HCEC 1CT (cell line): Measurements from ENCODE around the gene HS6ST1.
"Not testable (repeated sequence)": the region's sequence is repeated elsewhere in the genome, so short reads cannot be mapped to it uniquely, and the experiment has no call there.

Experiments
- DNase-seq: peaks from one replicate; pipeline ENCODE4 v3.0.0-alpha.2; 2017

Gene HS6ST1

GRCh38 chr2:128280158-128280871, 38.4 kb downstream of the HS6ST1 start:
- DNase-seq: no peak

GRCh38 chr2:128279786-128280157, 38.9 kb downstream of the HS6ST1 start:
- DNase-seq: no peak

- DNase-seq: no peak
Observed at GRCh38 chr2:128279009-128279408, 39.7 kb downstream of the HS6ST1 start.

- no peak for DNase-seq
Observed at GRCh38 chr2:128277961-128278681, 40.5 kb downstream of the HS6ST1 start.

- DNase-seq: no peak
Observed at GRCh38 chr2:128276878-128277675, 41.6 kb downstream of the HS6ST1 start.

- no peak for DNase-seq
Observed at GRCh38 chr2:128275498-128276045, 43.1 kb downstream of the HS6ST1 start.

GRCh38 chr2:128274218-128274617, 44.5 kb downstream of the HS6ST1 start:
- DNase-seq: no peak

- no peak for DNase-seq
Observed at GRCh38 chr2:128273469-128274081, 45.1 kb downstream of the HS6ST1 start.

- DNase-seq: no peak
Observed at GRCh38 chr2:128272601-128273468, 45.8 kb downstream of the HS6ST1 start.

GRCh38 chr2:128271911-128272600, 46.6 kb downstream of the HS6ST1 start:
- no peak for DNase-seq

- DNase-seq: no peak
Observed at GRCh38 chr2:128271597-128271910, 47.1 kb downstream of the HS6ST1 start.

- no peak for DNase-seq
Observed at GRCh38 chr2:128270672-128271596, 47.7 kb downstream of the HS6ST1 start.

- DNase-seq: no peak
Observed at GRCh38 chr2:128269990-128270671, 48.5 kb downstream of the HS6ST1 start.

- no peak for DNase-seq
Observed at GRCh38 chr2:128269063-128269989, 49.3 kb downstream of the HS6ST1 start.

GRCh38 chr2:128268611-128269010, 50.1 kb downstream of the HS6ST1 start:
- DNase-seq: not testable (repeated sequence)

GRCh38 chr2:128268145-128268544, 50.5 kb downstream of the HS6ST1 start:
- not testable (repeated sequence) for DNase-seq

GRCh38 chr2:128267649-128268048, 51.0 kb downstream of the HS6ST1 start:
- DNase-seq: not testable (repeated sequence)

GRCh38 chr2:128267197-128267596, 51.5 kb downstream of the HS6ST1 start:
- DNase-seq: not testable (repeated sequence)
